Measurements from ENCODE around the gene LDLRAD4. TPM values are rescaled to one million over a fixed set of nuclear protein-coding genes. Genes with fewer than 3 reads are reported as not detected.

The LDLRAD4 gene
- total RNA-seq, 6 donors from 2014 or later: 19.5 to 26.6 (median 24.4) TPM

DNA sequence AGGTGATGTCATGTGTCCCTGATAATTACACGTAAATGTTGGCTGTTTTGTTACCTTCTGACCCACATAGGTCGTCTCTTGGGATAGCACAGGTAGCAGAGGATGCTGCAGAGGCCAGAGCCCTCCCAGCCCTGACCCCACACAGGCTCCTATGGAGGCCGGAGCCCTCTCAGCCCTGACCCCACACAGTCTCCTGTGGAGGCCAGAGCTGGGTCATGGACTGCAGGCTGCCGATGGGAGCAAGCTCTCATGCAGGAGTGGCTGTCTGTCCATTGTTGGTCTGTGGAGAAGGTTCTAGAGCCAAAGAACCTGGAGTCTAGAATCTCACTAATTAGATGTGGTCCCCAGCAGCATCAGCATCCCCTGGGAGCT, 155.5 kb downstream of the LDLRAD4 start:
- Histone ChIP-seq H3K4me1 (peaks cover 0 to 11% (median 5%) of the 10 kb centered on the region in 4 donors), H3K27ac (no peak overlapping the region), H3K27me3 (no peaks in the 10 kb centered on the region), H3K36me3 (no peaks in the 10 kb centered on the region), H3K9me3 (no peaks in the 10 kb centered on the region), H3K4me3 (no peak overlapping the region)
- ATAC-seq (ENCODE audit: low FRiP score in 2 of 2) (no peak), DNase-seq (no peak)
- WGBS, 2 donors: 81 to 92% methylated on average over 2 to 4 of the region's 4 CpGs
- TF ChIP-seq, protein P1, sequence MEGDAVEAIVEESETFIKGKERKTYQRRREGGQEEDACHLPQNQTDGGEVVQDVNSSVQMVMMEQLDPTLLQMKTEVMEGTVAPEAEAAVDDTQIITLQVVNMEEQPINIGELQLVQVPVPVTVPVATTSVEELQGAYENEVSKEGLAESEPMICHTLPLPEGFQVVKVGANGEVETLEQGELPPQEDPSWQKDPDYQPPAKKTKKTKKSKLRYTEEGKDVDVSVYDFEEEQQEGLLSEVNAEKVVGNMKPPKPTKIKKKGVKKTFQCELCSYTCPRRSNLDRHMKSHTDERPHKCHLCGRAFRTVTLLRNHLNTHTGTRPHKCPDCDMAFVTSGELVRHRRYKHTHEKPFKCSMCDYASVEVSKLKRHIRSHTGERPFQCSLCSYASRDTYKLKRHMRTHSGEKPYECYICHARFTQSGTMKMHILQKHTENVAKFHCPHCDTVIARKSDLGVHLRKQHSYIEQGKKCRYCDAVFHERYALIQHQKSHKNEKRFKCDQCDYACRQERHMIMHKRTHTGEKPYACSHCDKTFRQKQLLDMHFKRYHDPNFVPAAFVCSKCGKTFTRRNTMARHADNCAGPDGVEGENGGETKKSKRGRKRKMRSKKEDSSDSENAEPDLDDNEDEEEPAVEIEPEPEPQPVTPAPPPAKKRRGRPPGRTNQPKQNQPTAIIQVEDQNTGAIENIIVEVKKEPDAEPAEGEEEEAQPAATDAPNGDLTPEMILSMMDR (IDR thresholded peaks at IDR 0.05): no peak
- TF ChIP-seq POLR2A (IDR thresholded peaks at IDR 0.05): no peak
- TF ChIP-seq EP300 (IDR thresholded peaks at IDR 0.05): no peak
- no peak for TF ChIP-seq POLR2AphosphoS5 (IDR thresholded peaks at IDR 0.05)

DNA sequence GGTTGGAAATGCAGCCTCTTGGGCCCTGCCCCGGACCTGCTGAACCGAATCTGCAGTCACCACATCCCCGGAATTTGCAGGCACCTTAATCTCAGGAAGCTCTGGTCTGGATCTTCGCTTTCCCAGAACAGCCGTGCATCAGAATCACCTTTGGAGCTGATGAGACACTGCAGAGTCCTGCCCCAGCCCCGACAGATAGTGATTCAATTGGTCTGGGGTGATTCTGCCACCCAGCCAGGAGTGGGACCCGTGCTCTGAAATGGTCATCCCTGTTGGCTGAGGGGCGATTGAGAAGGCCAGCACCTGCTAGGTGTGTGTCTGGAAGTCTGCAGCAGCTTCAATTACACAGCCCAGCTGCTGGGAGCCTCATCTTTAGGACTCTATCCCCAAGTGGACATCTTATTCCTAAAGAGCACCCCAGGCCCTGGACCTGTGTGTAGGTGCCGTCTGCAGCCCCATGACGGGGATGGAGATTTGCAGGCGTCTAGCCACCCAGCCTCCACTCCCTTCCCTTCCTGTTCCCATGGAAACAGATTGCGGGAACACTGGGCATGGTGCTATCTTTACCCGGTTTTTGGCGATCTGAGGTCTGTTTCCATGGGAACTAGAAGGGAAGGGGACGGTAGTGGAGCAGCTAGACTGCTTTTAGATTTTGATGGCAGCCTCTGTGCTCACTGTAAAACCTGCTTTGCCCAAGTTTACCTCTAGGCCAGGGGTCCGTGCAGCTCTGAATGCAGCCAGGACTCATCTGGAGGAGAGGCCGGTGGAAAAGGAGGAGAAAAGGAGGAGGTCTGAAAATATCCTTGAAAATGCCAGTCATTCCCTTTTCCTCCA, 156.1 kb downstream of the LDLRAD4 start:
- Histone ChIP-seq H3K36me3 (no peaks in the 10 kb centered on the region), H3K4me3 (no peak overlapping the region), H3K27ac (peak overlapping the region in 1 of 4 donors; percentile 11), H3K27me3 (no peaks in the 10 kb centered on the region), H3K9me3 (no peaks in the 10 kb centered on the region), H3K4me1 (peaks cover 3 to 16% (median 6%) of the 10 kb centered on the region in 4 donors)
- ATAC-seq (ENCODE audit: low FRiP score in 2 of 2) (peak in 1 of 2 donors; percentile 19), DNase-seq (no peak)
- 79 to 89% methylated on average over 13 to 15 of the region's 17 CpGs for WGBS, 2 donors
- no peak for TF ChIP-seq POLR2AphosphoS5 (IDR thresholded peaks at IDR 0.05)
- TF ChIP-seq, protein P1 (IDR thresholded peaks at IDR 0.05): no peak
- no peak for TF ChIP-seq POLR2A (IDR thresholded peaks at IDR 0.05)
- no peak for TF ChIP-seq EP300 (IDR thresholded peaks at IDR 0.05)

DNA sequence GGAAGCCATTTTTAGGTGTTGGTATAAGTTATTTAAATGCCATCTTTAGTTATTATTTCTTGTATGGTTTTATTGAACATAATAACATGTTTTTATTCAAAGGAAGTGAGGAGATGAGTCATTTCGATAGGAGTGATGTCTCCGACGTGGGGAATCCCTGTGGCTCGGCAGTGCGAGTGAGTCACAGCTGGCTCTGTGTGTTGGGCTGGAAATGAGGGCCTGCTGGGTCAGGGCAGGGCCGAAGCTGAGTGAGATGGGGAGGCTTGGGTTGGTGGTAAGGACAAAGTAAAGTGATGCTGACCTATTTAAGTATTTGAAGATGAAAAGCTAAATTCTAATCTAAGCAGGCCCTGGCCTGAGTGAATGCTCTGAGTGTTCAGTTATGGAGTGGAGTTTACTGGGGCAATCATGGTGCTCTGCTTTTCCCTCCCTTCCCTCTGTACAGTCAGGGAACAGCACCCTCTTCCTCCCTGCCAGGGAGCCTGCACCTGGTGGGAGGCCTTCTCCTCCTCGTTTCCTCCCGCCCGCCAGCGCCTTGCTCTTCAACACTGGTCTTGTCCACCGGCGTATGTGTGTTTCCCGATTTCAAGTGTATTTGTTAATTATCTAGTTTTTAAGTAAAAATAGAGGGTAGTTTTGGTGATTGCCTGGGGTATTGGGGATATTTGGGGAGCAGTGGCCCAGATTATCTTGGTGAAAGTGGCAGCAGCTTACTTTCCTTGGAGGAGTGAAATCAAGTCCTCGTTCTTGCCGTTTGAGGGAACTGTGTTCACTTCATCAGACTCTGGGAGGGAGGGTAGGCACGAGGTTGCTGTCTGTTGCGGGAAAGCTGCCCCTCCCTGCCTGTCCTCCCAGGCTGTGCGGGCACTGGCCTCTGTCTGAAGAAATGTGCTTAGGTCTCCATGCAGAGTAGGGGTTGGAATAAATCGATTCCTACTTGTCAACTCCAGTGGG, 157.0 kb downstream of the LDLRAD4 start:
- Histone ChIP-seq H3K4me1 (peaks cover 10 to 22% (median 12%) of the 10 kb centered on the region in 4 donors), H3K36me3 (no peaks in the 10 kb centered on the region), H3K4me3 (no peak overlapping the region), H3K9me3 (no peaks in the 10 kb centered on the region), H3K27me3 (no peaks in the 10 kb centered on the region), H3K27ac (peak overlapping the region in 1 of 4 donors; percentile 14)
- DNase-seq (peak in 1 of 2 donors; percentile 63), ATAC-seq (ENCODE audit: low FRiP score in 2 of 2) (peak; percentile 51 to 95)
- TF ChIP-seq POLR2AphosphoS5 (IDR thresholded peaks at IDR 0.05) (peak in 1 of 2 donors; percentile 25), EP300 (IDR thresholded peaks at IDR 0.05) (no peak)
- TF ChIP-seq, protein P1 (IDR thresholded peaks at IDR 0.05): no peak
- WGBS, 2 donors: 73 to 78% methylated on average over 19 of the region's 19 CpGs

DNA sequence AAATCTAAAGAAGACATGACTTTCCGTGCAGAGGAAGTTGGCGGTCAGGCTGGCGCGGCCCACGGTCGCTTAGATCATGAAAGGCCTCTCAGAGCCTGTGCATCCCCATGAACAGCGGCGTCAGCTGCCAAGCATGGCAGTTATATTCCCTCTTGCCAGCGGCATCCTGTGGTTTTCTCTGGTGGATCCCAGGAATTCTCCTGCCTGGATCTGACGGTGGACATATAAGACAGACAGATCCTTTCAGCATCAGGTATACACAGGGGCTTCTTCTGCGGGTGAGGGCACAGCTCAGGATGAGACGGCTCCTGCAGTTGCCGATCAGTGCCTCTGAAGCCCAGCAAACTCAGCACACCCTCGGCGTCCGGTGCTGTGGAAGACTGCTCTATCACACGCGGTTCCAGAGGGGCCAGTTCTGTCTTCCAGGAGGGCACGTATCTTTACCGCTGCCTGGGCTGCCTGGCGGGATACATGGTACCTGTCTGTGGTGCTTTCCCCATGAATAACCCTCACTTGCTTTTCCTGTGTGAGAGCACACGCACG, 157.8 kb downstream of the LDLRAD4 start:
- DNase-seq (peak; percentile 16 to 51), ATAC-seq (ENCODE audit: low FRiP score in 2 of 2) (no peak)
- no peaks in the 10 kb centered on the region for H3K9me3 ChIP-seq
- WGBS, 2 donors: 88 to 94% methylated on average over 12 to 23 of the region's 23 CpGs
- H3K27me3 ChIP-seq: no peaks in the 10 kb centered on the region
- H3K4me1 ChIP-seq: peaks cover 14 to 27% (median 17%) of the 10 kb centered on the region in 4 donors
- no peaks in the 10 kb centered on the region for H3K36me3 ChIP-seq
- TF ChIP-seq, protein P1 (IDR thresholded peaks at IDR 0.05): no peak
- TF ChIP-seq POLR2AphosphoS5 (IDR thresholded peaks at IDR 0.05): no peak
- TF ChIP-seq POLR2A (IDR thresholded peaks at IDR 0.05): no peak
- TF ChIP-seq EP300 (IDR thresholded peaks at IDR 0.05): no peak
- H3K4me3 ChIP-seq: no peak overlapping the region
- H3K27ac ChIP-seq: peak overlapping the region in 1 of 4 donors; percentile 8

All from upper lobe of left lung (tissue), 6 donors.